ENCODE measurements around the gene SULT1A3.
"Not testable (repeated sequence)": the region's sequence is repeated elsewhere in the genome, so short reads cannot be mapped to it uniquely, and the experiment has no call there.

DNA sequence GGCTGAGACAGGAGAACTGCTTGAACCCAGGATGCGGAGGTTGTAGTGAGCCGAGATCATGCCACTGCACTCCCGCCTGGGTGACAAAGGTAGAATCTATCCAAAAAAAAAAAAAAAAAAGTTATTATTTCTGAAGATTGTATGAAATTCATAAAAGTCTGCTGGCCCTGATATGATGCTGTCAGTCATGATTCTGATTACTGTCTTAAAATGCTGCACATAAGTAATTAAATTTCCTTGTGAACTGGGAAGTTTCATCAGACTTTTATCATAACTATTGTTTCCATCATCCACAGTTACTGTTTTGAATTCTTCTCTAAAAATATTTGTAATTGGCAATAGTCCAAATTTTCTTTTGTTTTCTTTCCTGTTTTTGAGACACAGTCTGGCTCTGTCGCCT lies 49.3 kb downstream of the SULT1A3 start, which contains the start of gene NPIPB13:
- TF ChIP-seq, protein P1, sequence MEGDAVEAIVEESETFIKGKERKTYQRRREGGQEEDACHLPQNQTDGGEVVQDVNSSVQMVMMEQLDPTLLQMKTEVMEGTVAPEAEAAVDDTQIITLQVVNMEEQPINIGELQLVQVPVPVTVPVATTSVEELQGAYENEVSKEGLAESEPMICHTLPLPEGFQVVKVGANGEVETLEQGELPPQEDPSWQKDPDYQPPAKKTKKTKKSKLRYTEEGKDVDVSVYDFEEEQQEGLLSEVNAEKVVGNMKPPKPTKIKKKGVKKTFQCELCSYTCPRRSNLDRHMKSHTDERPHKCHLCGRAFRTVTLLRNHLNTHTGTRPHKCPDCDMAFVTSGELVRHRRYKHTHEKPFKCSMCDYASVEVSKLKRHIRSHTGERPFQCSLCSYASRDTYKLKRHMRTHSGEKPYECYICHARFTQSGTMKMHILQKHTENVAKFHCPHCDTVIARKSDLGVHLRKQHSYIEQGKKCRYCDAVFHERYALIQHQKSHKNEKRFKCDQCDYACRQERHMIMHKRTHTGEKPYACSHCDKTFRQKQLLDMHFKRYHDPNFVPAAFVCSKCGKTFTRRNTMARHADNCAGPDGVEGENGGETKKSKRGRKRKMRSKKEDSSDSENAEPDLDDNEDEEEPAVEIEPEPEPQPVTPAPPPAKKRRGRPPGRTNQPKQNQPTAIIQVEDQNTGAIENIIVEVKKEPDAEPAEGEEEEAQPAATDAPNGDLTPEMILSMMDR (IDR thresholded peaks at IDR 0.05; ENCODE audit: low read depth, low read length) = not testable (repeated sequence)
- TF ChIP-seq POLR2A (IDR thresholded peaks at IDR 0.05; ENCODE audit: extremely low read depth, insufficient read length); MYC (IDR thresholded peaks at IDR 0.05; ENCODE audit: low read depth, low read length): not testable (repeated sequence)
- TF ChIP-seq, protein P2, sequence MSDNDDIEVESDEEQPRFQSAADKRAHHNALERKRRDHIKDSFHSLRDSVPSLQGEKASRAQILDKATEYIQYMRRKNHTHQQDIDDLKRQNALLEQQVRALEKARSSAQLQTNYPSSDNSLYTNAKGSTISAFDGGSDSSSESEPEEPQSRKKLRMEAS (IDR thresholded peaks at IDR 0.05; ENCODE audit: low read depth, low read length) = not testable (repeated sequence)
